HG03196 (cell line): Measurements from ENCODE around the gene GRK5.
"Not testable (repeated sequence)": the region's sequence is repeated elsewhere in the genome, so short reads cannot be mapped to it uniquely, and the experiment has no call there.

Experiments
- ATAC-seq: cut with Tn5 transposase; IDR thresholded peaks from one replicate; pipeline ENCODE4 v1.9.1; 2021; ENCODE audit not compliant: unreplicated experiment

The GRK5 gene

DNA sequence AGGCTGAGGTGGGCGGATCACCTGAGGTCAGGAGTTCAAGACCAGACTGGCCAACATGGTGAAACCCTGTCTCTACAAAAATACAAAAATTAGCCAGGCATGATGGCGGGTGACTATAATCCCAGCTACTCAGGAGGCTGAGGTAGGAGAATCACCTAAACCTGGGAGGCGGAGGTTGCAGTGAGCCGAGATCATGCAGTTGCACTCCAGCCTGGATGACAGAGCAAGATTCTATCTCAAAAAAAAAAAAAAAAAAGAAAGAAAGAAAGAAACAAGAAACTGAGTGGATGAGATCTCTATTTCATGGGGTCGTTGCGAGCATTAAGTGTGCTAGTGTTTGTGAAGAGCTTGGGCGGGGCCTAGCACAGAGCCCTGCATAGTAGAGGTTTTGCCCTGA is 65.0 kb downstream of the GRK5 start:
- ATAC-seq: not testable (repeated sequence)

DNA sequence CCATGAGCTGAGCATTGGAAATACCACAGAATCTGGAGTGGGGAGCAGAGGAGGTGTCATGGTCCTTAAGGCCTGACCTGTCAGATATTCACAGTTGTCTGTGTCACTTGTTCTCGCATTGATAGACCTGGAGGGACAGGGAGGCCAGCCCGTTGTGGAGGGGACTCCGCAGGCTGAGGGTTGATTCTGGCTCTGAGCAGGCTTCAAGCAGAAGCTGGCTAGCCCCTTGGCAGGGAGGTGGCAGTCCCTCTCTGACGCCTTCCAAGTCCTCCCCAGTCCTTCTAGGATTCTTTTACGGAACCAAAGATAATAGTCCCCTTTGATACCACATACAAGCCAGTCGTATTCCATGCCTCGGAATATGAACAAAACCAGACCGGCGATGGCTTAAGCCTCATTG is 65.4 kb downstream of the GRK5 start:
- ATAC-seq: no peak

DNA sequence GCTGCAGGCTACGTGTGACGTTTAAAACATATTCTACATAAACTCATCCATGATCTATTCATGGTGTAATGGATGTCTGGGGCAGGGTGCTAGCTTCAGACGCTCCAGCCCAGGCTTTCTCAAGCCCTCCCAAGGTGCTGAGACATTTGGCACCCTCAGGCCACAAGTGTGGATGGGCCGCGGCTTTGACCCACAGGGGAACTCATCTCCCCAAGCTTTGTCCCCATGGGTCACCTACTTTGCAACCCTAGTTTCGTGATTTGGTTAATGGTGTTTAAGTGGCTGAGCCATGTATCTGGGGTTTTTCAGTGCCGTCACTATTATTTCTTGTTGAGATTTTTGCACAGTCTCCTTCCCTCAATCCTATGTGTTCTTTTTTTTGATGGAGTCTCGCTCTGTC is 66.0 kb downstream of the GRK5 start:
- no peak for ATAC-seq

DNA sequence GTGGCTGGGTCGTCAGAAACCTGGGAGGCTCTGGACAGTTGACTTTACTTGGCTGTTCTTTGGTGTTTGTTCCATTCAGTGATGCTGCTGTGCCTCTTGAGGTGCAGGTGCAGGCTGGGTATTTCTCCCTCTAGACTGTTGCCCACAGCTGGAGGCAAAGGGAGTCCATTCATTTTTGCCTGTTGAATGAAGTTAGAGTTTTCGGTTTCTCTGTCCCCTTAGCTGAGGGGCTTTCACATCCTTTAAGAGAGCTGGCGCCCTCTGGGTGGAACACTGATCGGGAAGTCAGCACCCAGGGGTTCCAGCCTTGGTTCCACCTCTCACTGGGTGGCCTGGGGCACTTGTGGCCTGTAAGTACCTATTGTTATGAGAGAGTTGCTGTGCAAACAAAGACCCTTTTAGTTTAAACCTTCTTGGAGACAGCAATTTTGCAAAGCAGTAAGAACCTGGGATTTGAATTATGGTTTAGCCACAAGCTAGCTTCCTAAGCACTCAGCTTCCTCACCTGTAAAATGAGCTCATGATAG is 67.2 kb downstream of the GRK5 start:
- no peak for ATAC-seq

DNA sequence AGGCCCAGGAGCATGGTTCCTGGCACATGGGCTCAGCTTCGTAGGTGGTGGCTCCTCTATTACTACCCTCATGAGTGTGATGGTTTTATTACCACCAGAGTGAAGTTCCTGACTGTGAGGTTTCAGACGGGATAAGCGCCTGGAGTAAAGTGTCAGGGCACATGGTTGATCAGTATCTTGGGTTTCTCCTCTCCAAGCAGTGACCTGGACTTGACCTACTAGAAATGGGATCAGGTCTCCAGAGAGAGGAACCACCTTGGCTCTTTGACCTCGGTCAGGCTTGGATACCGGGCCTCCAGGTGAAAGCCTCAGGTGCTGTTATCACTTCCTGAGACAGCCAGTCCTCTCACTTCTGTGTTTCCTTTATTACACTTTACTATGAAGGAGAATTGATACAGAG is 67.7 kb downstream of the GRK5 start:
- no peak for ATAC-seq

DNA sequence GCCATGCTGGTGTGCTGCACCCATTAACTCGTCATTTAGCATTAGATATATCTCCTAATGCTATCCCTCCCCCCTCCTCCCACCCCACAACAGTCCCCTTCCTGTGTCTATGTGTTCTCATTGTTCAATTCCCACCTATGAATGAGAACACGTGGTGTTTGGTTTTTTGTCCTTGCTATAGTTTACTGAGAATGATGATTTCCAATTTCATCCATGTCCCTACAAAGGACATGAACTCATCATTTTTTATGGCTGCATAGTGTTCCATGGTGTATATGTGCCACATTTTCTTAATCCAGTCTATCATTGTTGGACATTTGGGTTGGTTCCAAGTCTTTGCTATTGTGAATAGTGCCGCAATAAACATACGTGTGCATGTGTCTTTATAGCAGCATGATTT is 68.8 kb downstream of the GRK5 start:
- ATAC-seq: not testable (repeated sequence)

DNA sequence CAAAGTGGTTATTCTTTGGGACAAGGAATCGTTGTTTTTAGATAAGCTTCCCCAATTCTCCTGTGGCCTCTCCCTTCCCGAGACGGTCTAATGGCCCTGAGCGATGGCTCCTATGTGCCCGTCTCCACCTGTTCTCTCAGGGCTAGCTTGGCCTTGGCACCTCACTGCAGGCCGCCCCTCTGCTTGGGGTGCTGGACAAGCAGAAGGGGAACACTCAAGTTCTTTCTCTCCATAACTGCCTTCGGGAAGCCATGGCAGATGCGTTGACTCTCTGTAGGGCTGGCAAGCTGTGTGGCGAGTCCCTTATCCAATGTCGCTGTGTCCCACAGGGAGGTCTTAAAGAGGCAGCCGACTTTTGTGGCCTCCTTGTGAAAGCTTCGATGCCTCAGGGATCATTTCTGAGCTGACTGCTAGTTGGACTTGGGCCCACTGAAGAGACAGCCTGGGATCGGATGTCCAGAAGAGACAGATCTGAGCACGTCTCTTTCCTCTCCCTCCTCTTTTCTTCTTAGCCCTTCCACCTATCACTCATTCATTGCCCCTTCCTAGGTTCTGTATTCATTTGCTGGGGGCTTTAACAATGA is 70.8 kb downstream of the GRK5 start:
- ATAC-seq: no peak

DNA sequence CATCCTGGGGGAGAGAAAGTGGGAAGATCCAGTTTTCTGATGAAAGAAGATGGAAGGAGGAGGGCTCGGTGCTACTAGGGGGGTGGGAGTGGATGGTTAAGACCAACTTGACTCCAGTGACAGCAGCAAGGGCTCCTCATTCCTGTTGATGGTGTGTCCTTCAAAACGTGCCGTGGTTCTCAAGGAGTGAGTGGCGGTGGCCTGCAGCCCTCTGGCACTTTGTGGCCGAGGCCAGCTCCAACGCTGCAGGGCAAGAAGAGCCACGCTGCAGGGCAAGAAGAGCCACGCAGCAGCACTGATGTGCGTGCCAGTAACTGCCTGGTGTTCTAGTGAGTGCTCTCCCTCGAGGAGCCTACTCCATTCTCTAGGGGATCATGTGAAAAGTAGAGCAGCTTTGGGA is 72.1 kb downstream of the GRK5 start:
- ATAC-seq: no peak

DNA sequence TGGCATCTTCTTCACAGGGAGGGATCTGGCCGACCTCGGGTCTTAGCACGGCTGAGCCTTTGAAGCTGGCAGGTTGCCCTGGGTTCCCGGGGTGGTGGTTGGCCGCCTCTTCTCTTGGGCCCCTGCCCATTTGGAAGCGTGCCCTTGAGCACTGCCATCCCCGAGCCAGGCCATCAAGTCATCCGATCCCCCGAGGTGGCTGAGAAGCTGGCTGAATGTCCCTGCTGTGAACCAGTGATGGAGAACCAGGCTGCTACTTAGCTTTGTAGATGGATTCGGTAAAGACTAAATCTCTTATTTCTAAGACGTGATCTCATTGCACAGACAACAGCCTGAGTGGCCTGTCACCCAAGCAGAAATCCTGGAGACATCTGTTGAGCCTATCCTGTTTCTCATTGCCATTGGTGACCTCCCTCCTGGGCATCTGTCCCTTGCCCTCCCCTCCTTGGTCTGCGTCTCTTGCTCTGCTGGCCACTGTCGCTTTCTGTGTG is 74.3 kb downstream of the GRK5 start:
- ATAC-seq: no peak

DNA sequence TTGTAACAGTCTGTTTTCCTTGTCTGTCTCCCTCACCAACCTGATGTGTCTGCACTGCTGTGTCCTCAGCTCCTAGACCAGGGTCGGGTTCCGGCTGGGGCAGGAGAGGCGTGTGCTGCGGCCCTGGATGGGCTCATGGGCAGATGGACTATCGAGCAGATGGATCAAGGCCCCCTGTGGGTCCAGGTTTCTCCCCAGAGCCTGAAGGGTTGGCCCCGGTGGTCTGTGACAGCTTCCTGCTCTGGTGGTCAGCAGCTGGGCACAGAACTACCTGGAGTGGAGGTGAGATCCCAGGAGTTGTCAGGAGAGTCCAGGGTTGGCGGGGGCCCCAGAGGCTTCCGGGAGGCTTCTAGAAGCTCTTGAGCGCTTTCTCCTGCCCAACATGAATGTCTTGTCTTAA is 75.1 kb downstream of the GRK5 start:
- ATAC-seq: no peak

DNA sequence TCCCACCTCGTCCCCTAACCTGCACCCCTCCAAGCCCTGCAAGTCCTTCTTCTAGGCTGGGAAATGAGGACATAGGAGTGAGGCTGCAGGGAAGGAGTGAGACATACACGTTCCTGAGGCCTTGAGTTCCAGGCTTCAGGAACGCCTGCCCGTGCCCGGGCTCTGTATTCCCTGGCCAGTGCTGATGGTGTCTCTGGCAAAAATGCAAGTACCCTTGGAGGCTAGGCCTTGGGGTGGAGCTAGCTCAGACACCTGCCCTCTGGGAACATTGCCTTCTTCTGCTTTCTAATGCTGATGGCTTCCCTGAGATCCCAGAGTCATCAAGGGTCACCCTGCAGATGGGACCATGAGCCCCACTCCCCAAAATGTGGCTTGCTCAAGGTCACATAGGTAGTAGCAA is 76.0 kb downstream of the GRK5 start:
- no peak for ATAC-seq

DNA sequence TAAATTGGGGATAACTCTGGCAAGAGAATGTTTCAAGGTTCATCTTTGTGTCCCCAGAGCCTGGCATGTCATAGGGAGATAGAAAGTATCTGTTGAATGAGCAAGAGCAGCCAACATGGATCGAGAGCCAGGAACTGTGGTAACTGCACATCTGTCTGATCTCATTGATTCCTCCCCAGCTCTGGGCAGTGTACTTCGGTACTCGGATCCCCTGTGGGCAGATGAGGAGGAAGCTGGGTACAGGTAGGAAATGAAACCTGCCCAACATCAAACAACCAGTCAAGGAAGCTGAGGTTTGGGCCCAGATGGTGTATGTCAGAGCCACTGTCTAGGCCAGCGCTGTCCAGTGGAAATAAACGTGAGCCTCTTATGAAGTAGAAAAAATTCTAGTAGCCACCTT is 76.4 kb downstream of the GRK5 start:
- peak; percentile 65 for ATAC-seq

DNA sequence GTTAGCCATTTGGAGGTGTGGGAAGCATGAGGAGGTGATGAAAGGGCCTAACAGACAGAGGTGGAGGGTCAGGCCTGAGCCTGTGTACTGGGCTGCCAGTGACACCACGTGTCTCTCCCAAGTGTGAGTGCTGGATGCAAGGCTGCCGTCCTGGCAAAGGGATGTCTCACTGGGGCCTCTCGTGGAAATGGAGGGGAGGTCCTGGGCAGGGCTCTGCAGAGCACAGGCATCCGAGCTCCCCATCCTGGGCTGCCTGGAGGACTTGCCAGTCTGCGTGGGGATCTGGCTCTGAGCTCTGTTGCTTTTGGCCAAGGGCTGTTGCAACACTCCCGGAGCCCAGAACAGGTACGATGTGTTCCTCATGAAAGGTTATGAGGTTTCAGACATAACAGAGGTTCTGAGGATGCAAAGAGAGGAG is 77.3 kb downstream of the GRK5 start:
- no peak for ATAC-seq

DNA sequence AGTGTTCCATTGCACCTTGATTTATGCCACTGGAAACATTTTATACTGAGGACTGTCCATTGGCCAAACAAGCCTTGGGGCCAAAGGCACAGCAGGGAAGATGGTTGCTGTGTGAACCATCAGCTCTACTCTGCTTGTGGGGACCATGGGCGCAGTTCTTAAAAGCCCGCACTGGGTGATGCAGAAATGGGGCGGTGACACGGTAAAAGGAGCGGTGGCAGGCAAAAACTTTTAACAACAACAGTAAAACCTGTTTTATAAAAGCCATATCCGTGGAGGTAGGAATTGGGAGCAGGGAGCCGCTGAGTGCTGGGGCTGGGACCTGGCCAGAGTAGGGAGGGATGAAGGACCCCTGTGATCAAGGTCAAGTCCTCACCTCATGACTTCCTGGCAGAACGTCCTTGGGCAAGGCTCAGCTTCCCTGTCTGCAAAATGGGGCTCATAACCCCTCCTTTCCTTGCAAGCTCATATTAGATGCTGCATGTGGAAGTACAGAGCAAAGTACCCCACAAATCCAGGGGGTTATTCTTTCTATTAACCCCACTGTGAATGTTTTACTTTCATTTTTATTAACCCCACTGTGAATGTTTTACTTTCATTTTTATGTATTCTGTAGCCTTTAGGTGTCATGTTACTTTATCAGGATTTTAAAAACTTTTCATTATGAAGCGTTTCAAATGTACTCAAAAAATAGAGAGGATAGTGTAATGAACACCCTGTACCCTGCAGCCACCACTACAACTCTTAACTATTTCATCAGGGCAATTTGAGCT is 78.3 kb downstream of the GRK5 start:
- ATAC-seq: no peak

DNA sequence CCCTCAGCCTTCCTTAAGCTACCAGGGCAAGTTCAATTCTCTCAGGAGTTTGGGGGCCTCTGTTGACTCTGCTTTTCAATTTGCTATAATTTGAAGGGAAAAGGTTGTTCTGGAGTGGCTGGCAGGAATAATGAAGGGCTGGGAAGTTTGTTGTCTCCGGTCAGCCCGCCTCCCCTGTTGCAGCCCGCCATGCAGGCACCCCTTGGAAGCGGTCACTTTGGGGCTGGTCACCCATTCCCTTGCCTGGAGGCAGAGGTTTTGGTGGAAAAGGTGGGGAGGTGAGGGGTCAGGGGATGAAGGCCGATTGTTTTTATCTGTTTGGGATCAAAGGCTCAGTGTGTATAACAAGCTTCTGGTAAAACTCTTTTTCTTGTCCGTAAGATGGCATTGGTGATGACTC is 79.1 kb downstream of the GRK5 start:
- ATAC-seq: no peak

DNA sequence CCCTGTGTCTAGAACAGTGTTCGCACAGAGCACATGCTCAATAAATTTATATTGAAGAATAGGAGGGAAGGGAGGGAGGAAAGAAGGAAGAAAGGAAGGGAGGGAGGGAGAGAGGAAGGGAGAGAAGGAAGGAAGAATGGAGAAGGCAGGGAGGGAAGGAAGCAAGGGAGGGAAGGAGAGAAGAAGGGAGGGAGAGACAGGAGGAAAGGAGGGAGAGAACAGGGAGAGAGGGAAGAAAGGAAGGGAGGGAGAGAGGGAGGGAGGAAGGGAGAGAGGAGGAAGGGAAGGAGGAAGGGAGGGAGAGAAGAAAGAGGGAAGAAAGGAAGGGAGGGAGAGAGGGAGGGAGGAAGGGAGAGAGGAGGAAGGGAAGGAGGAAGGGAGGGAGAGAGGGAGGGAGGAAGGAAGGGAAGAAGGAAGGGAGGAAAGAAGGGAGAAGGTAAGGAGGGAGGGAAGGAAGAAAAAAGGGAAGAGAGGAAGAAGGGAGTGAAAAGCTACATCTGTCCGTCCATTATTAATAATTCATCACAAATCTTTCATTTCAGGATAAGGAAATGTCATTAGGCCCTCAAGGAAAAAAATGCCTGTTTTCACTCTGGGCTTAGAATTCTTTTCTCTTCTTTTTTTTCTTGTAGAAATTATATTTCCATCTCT is 79.7 kb downstream of the GRK5 start:
- no peak for ATAC-seq

DNA sequence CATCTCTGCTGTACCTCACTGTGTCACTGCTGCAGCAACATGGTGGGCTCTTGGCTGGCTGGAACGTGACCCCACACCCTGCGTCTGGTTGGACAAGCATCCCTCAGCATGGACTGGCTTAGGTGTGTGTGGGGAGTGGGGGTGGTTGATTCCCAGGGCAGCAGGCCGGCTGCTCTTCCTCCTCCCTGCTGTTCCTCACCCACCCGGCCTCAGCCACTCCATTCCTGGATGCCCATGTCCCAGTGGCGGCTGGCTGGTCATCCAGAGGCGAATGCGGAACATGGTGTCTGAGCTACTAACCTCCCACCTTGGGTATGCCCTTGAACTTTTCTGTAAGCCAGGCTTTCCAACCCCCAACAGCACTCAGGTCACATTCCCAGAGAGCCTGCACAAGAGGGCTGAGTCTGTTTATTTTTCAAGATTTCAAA is 81.2 kb downstream of the GRK5 start:
- ATAC-seq: no peak

DNA sequence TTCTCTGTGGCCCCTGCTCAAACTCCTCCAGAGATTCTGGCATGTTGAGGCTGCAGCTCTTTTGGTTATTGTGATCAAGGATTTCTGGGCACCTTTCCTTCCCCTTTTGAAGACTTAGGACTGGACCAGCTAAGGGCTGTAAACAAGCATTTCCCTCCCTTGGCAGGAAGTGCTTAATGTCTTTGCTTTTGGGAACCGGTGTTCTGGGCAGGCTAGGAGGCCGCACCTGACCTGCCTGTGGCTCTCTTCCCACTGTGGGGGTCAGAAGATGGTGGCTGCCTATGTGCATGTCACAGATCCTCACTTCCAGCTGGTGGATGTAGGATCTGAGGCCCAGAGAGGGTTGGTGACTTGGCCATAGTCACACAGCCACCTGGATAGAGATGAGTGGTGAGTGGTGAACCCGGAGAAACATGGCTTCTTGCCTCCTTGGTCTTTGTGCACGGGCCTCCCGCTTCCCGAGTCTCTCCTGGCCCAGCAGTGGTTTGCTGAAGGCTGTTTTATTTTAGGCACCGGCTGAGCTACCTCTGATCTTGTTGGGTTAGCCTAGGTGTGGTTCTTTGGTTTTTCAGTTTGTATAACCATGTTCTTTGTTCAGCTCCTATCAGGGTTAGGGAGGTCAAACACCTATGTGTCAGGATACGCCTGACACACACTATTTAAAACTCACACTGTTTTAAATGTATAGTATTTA is 82.0 kb downstream of the GRK5 start:
- no peak for ATAC-seq

DNA sequence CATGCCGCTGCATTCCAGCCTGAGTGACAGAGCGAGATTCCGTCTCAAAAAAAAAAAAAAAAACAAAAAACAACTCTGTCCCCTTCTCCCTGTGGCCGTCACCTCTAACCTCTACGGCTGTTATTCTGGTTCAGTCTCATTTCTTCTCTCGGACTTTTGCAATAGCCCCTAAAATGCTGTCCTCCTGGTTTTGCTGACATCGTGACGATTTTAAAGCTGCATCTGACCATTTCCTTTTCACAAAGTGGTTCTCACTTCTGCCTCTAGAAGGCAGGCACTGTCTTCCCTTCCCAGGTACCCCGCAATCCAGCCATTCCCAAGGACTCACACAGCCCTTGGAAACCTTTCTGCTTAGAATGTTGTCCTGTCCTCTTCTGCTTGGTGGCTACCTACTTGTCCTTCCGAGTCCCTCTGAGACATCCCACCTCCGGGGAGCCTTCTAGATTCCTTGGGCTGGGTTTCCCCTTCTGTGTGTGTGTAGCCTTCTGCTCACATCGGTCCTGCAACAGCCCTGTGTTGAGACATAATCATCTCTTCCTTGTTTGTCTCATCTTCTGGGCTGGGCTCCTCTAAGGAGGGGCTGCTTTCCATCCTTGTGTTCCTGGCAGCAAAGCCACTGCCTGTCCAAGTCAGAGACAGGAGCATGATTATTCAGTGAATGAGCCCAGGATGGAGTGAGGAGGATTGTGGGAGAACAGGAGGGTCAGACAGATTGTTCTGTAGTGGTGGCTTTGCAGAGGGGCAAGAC is 83.1 kb downstream of the GRK5 start:
- ATAC-seq: no peak

DNA sequence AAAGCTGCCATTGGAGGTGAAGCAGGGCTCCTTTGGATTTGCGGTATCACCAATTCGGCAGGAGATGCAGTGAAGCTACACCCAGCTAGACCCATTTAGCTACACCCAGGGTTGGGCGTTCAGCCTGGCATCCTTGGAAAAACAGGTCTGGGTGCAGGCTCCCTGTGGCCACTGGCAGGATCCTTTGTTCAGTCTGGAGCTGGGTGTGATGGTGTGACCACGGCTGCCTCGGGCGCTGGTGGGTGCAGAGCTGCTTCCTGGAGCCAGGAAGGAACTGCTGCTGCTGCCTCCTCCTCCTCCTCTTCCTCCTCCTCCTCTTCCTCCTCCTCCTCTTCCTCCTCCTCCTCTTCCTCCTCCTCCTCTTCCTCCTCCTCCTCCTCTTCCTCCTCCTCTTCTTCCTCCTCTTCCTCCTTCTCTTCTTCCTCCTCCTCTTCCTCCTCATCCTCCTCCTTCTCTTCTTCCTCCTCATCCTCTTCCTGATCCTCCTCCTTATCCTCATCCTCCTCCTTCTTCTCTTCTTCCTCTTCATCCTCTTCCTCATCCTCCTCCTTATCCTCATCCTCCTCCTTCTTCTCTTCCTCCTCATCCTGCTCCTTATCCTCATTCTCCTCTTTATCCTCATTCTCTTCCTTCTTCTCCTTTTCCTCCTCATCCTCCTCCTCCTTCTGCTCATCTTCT is 84.0 kb downstream of the GRK5 start:
- no peak for ATAC-seq
